Choroid plexus epithelial cell (primary cell): ENCODE results near the gene INSM1.

Experiments
- DNase-seq: peaks from one replicate; pipeline ENCODE4 v3.0.0-alpha.2; 2010; ENCODE audit warnings: low read depth
- H3K4me3 ChIP-seq: 2 replicates; pipeline ENCODE4 v1.5.1; 2011; ENCODE audit warnings: low read depth, mild to moderate bottlenecking, control low read depth, low read length, moderate library complexity
- TF ChIP-seq, protein P1 (sequence below): conservative IDR thresholded peaks from 2 replicates; pipeline ENCODE4 v1.5.1; 2011; ENCODE audit warnings: low read depth, mild to moderate bottlenecking, control low read depth, inconsistent platforms, low read length, moderate library complexity

INSM1 gene

DNA sequence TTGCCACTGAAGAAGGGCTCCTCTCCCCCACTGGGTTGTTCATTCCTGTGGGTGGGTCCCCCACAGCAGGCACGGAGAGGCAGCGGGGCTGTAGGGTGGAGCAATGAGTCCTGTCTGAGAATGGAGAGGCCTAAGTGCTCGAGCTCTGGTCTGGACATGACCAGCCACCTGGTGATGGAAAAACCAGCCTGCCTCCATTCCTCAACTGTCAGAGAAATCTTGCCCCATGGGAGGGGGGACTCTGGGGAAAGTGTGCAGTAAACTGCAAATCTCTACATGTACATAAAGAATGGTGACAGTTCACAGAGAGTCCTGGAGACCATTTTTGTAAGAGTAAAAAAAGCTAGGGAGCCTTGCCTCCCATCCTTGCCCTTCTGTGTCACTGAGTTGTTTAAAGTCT, 34.1 kb downstream of the INSM1 start:
- no peak for DNase-seq
- TF ChIP-seq, protein P1, sequence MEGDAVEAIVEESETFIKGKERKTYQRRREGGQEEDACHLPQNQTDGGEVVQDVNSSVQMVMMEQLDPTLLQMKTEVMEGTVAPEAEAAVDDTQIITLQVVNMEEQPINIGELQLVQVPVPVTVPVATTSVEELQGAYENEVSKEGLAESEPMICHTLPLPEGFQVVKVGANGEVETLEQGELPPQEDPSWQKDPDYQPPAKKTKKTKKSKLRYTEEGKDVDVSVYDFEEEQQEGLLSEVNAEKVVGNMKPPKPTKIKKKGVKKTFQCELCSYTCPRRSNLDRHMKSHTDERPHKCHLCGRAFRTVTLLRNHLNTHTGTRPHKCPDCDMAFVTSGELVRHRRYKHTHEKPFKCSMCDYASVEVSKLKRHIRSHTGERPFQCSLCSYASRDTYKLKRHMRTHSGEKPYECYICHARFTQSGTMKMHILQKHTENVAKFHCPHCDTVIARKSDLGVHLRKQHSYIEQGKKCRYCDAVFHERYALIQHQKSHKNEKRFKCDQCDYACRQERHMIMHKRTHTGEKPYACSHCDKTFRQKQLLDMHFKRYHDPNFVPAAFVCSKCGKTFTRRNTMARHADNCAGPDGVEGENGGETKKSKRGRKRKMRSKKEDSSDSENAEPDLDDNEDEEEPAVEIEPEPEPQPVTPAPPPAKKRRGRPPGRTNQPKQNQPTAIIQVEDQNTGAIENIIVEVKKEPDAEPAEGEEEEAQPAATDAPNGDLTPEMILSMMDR = no peak
- no peak overlapping the region for H3K4me3 ChIP-seq

DNA sequence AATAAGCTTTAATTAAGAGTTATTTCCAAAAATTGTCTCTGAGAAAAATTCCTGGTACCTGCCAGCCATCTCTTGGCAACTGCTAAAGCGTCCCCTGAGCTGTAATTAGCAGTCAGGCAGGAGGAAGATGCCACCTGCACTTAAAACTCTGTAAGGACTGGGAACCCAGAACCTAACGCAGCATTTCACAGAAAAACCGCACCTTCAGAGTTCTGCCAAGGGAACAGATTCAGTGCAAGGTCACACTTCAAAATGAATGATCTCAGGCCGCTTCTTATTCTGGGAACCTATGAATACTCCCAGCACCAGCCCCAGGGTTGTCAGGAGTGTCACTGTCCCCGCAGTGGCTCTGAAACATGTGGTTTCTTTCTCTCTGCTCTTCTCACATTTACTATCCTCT, 36.7 kb downstream of the INSM1 start:
- DNase-seq = no peak
- H3K4me3 ChIP-seq = no peak overlapping the region
- TF ChIP-seq, protein P1 = no peak

DNA sequence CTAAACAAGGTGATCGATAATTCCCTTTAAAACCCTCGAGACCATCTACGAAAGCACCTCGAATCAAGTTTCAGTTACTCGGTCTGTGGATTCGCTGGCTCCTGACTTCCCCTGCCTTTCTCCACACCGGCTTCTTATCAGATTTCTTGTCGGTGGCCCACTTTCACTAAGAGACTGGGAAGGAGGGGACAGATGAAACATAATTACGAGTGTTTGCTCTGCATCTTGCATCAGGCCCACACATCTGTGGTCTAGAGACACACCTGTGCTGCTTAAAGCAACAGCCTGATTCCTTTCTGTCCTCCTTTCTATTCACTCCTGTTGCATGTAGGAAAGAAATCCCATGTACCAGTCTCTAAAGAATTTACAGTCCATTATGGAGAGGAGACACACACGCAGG, 37.7 kb downstream of the INSM1 start:
- TF ChIP-seq, protein P1 = no peak
- DNase-seq = no peak

DNA sequence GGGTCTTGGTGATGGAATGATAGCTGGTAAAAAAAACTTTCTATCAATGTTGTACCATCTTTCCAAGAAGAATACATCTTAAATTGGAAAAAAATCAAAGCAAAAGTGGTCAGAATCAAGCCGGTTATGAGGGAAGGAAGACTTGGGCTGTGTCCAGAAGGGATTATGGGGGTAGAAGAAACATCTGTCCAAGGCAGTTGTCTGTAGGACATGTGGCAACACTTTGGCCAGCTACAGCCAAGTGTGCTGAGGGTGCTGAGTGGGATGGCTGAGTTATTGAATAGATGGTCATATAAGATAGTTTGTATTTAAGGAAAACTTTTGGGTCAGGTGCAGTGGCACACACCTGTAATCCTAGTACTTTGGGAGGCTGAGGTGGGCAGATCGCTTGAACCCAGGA, 38.4 kb downstream of the INSM1 start:
- TF ChIP-seq, protein P1 = no peak
- no peak overlapping the region for H3K4me3 ChIP-seq
- no peak for DNase-seq

More for the DNA sequence above, 37.7 kb downstream of the INSM1 start:
- no peak overlapping the region for H3K4me3 ChIP-seq

DNA sequence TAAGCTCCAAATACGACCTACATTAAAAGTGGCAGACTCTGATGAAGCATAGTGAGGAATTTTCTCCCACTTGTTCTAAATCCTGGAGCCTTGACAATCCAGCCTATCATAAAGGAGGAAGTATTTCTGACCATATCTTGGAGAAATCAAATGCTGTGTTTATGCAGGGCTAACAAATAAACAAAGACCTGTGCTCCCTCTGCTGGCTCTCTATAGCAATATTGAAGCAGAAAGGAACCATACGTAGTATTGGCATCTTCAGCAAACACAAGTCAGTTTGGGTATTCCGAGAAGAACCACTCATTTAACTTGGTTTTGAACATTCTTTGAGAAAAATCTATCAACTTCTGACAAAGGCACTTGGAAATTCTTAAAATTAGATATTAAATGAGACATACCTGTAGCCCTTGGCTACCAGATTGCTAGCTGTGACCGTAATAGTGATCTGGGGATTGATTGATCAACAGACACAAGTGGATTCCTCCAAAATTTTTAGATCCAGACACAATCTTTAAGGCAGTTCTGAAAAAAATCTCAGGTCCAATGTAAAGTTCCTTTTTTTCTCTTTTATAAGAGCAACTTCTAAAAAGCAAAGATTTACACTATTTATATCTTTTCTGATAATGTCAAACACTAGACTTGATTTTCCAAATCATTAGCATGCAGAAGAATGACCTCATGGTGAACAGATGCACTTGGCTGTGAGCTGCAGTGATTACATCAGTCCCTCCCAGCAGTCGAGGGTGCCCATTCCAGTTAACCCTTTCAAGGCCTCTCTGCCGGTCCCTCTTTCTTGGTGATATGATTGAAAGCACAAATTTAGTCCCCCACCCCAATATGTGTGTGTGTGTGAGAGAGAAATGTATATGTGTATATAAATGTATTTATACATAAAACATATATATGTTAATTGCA, 40.2 kb downstream of the INSM1 start:
- peak; percentile 42 for DNase-seq
- TF ChIP-seq, protein P1 = peak; percentile 46
- H3K4me3 ChIP-seq = no peak overlapping the region

DNA sequence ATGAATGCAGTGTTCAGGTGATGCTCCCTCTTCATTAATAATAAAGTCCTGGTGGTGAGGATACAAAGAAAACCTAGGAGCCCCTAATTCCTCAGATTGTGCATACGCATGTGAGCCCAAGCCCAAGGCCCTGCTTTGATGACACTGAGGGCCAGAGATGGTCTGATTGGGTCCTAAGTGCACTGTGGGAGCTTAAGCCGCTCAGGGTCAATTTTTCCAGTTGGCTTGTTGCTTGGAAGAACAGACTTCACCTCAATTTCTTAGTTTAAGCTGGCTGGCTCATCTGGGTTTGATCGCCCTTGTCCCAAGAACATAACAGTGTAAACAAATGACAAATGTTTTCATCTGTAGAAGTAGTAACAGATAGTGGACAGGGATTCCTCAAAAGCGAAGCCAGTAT, 41.4 kb downstream of the INSM1 start:
- TF ChIP-seq, protein P1 = no peak
- no peak overlapping the region for H3K4me3 ChIP-seq
- no peak for DNase-seq

DNA sequence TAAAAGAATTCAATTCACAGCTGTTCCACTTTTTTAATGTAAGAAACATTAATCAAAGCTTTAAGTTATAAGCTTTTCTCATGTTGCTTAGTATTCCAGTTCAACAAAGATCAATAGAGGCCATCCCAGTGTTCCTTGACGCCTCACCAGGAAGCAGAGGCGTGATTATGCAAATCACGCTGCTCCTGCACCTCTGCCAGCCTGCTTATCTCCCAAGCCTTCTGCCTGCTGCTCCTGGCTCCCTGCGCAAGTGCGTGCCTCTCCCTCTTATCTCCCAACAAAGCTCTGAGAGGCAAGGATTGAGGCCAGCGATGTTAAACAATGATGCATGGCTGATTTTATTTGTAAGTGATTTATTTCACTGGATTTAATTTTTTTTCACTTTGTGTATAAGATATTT, 42.8 kb downstream of the INSM1 start:
- H3K4me3 ChIP-seq = no peak overlapping the region
- peak; percentile 7 for DNase-seq
- TF ChIP-seq, protein P1 = no peak
